K562 (cell line): ENCODE data around the gene MEF2C. TPM values are rescaled to one million over a fixed set of nuclear protein-coding genes. Genes with fewer than 3 reads are reported as not detected.

Source experiments
- ATAC-seq: fragments of 200-7000 bp; cut with Tn5 transposase; 3 replicates; pipeline ENCODE4 v1.9.1; 2020; ENCODE audit warnings: moderate library complexity
- BruUV-seq: library from RNA; stranded (reverse); fragments of 400-500 nt; replicated peaks from 2 replicates; lab custom pipeline; 2021; lab: Mats Ljungman, UMichigan
- CTCF ChIA-PET: fragments of 300-600 bp; formaldehyde crosslinking; extraction: SDS; loops from one replicate; lab custom pipeline; 2021; ENCODE audit warnings: low intra/inter-chr PET ratio; lab: Yijun Ruan, JAX
- POLR2A ChIA-PET: fragments of 300-600, 350-650 bp; sonication (Branson Sonifier 250); formaldehyde crosslinking; extraction: SDS; loops from one replicate; lab custom pipeline; 2021; ENCODE audit warnings: antibody characterized with exemption, inconsistent platforms; lab: Yijun Ruan, JAX
- DNase-seq, 4 experiments: peaks; one replicate each; pipeline versions ENCODE4 v3.0.0 to v3.0.0-alpha.2; 2011 to 2018; ENCODE audit warnings: low spot score in 3 of 4, mixed read lengths in 3 of 4; ENCODE audit errors: extremely low read depth in 1 of 4
- FAIRE-seq: peaks from 2 replicates; lab custom pipeline; 2011; peaks lifted over from hg19 to GRCh38; lab: Jason Lieb, UNC
- H2AFZ ChIP-seq: 2 replicates; pipeline ENCODE4 v1.6.0; 2011; ENCODE audit warnings: low read depth, low read length, control low read depth, inconsistent platforms
- H3K27ac ChIP-seq: fragments of 200-600 bp; 3 replicates; pipeline ENCODE4 v1.8.0; 2011; ENCODE audit warnings: low read depth, mild to moderate bottlenecking, control low read depth, inconsistent platforms, low read length, moderate library complexity, mixed read lengths; ENCODE audit errors: extremely low read depth
- H3K27me3 ChIP-seq, 2 experiments: fragments of 300-600 bp in 1 of 2; 2 replicates in 1 of 2; 3 replicates in 1 of 2; pipeline versions ENCODE4 v1.6.0 to v1.8.0; 2011; ENCODE audit warnings: inconsistent platforms in 2 of 2, low read length in 2 of 2, mild to moderate bottlenecking in 1 of 2, mixed read lengths in 1 of 2, moderate library complexity in 1 of 2; ENCODE audit not compliant: control insufficient read depth in 2 of 2, insufficient read depth in 2 of 2
- H3K36me3 ChIP-seq: fragments of 300-600 bp; 3 replicates; pipeline ENCODE4 v1.8.0; 2011; ENCODE audit warnings: mild to moderate bottlenecking, low read length, inconsistent platforms; ENCODE audit not compliant: control insufficient read depth, insufficient read depth
- H3K4me1 ChIP-seq, 2 experiments: fragments of 200-600 bp in 1 of 2; replicated peaks in 1 of 2; 2 replicates in 1 of 2; 3 replicates in 1 of 2; pipeline versions ENCODE4 v1.5.1 to v1.8.0; 2011; ENCODE audit warnings: inconsistent platforms in 2 of 2, low read length in 2 of 2, mild to moderate bottlenecking in 1 of 2, mixed read lengths in 1 of 2, moderate library complexity in 1 of 2; ENCODE audit not compliant: control insufficient read depth in 2 of 2, insufficient read depth in 2 of 2
- H3K4me2 ChIP-seq: 2 replicates; pipeline ENCODE4 v1.6.1; 2011; ENCODE audit warnings: low read length, control low read depth, inconsistent platforms, mixed read lengths; ENCODE audit not compliant: insufficient read depth
- H3K4me3 ChIP-seq: fragments of 200-600 bp; sonication (generic), shearing (Covaris generic); 2 replicates; pipeline ENCODE4 v1.5.1; 2016; ENCODE audit warnings: control low read depth, inconsistent platforms
- H3K79me2 ChIP-seq: fragments of 200-600 bp; 3 replicates; pipeline ENCODE4 v1.8.0; 2011; ENCODE audit warnings: low read length, inconsistent platforms; ENCODE audit not compliant: control insufficient read depth, insufficient read depth
- H3K9ac ChIP-seq, 2 experiments: 2 replicates each; pipeline versions ENCODE4 v1.6.0 to v1.6.1; 2011; ENCODE audit warnings: low read depth in 2 of 2, low read length in 2 of 2, control low read depth in 1 of 2, inconsistent platforms in 1 of 2, mild to moderate bottlenecking in 1 of 2, mixed read lengths in 1 of 2; ENCODE audit not compliant: insufficient read depth in 1 of 2
- H3K9me1 ChIP-seq: one replicate; pipeline ENCODE4 v1.6.0; 2011; ENCODE audit warnings: inconsistent platforms, mild to moderate bottlenecking, low read length, moderate library complexity; ENCODE audit not compliant: control insufficient read depth, insufficient read depth
- H3K9me3 ChIP-seq: replicated peaks from 2 replicates; pipeline ENCODE4 v1.5.1; 2011; ENCODE audit warnings: low read depth, low read length, inconsistent platforms; ENCODE audit not compliant: control insufficient read depth, insufficient read depth
- H4K20me1 ChIP-seq: replicated peaks from 2 replicates; pipeline ENCODE4 v1.6.1; 2011; ENCODE audit warnings: low read length, inconsistent platforms, mixed read lengths; ENCODE audit not compliant: control insufficient read depth, insufficient read depth
- RCOR1 ChIP-seq, 2 experiments: IDR thresholded peaks; 2 replicates each; pipeline ENCODE4 v1.6.1; 2012; ENCODE audit warnings: low read depth in 2 of 2, low read length in 2 of 2, borderline replicate concordance in 1 of 2, improper control_type of control experiment in 1 of 2
- ZNF584 ChIP-seq: fragments of 200-800 bp; sonication (Bioruptor generic); IDR thresholded peaks from 2 replicates; pipeline ENCODE4 v1.6.1; 2016; ENCODE audit warnings: low read depth, mild to moderate bottlenecking, missing genetic modification characterization, missing compliant biosample characterization
- WGBS: fragments of 100-300 bp; shearing (Covaris generic); methylation state at CpG from one replicate; pipeline ENCODE4 v1.1.6; 2016; ENCODE audit warnings: low coverage, mixed read lengths; ENCODE audit not compliant: insufficient coverage; ENCODE audit errors: missing lambda C conversion rate; 5-methylcytosine and 5-hydroxymethylcytosine counted together
- in situ Hi-C: fragments of 300-500 bp; cut with MboI; formaldehyde crosslinking; loops from 4 replicates; pipeline ENCODE4 v1.15.0; 2018; ENCODE audit warnings: inconsistent platforms, mixed read lengths
- intact Hi-C: fragments of 100-400 bp; cut with micrococcal nuclease; formaldehyde crosslinking; loops from 2 replicates; pipeline ENCODE4 v1.14.2; 2022
- polyA plus RNA-seq, 8 experiments: library from polyadenylated mRNA; depleted of rRNA in 4 of 8; stranded (reverse) in 5 of 8; unstranded in 3 of 8; fragments of >200 nt; fragmentation: Nextera tagmentation in 2 of 8; fragmentation: Illumina TruSeq in 1 of 8; extraction: Ambion mirVana in 2 of 8; extraction: Trizol in 1 of 8; gene quantifications; 2 replicates each; pipeline versions ENCODE4 v1.2.1 to v1.2.3, GENCODE V29; 2011 to 2014; ENCODE audit warnings: inconsistent platforms in 1 of 8, missing spikeins in 1 of 8
- total RNA-seq, 7 experiments: library from RNA; depleted of rRNA in 6 of 7; stranded (reverse); fragments of >200 nt in 6 of 7; fragmentation: Illumina TruSeq in 2 of 7; extraction: Trizol in 2 of 7; gene quantifications; 2 replicates each; pipeline versions ENCODE4 v1.2.1 to v1.2.3, GENCODE V29; 2011 to 2021; ENCODE audit warnings: low replicate concordance in 1 of 7
- TF ChIP-seq, protein P1 (sequence below), 2 experiments: IDR thresholded peaks; 2 replicates each; pipeline ENCODE4 v1.6.1; 2011; ENCODE audit warnings: borderline replicate concordance in 1 of 2, control low read depth in 1 of 2, low read depth in 1 of 2, low read length in 1 of 2, mild to moderate bottlenecking in 1 of 2, mixed read lengths in 1 of 2, moderate library complexity in 1 of 2; ENCODE audit not compliant: insufficient read depth in 1 of 2, insufficient read length in 1 of 2, poor library complexity in 1 of 2, severe bottlenecking in 1 of 2; ENCODE audit errors: extremely low read depth in 1 of 2
- TF ChIP-seq, protein P2 (sequence below), 3 experiments: IDR thresholded peaks in 2 of 3; conservative IDR thresholded peaks in 1 of 3; 2 replicates each; pipeline ENCODE4 v1.5.1; 2011 to 2012; ENCODE audit warnings: low read length in 3 of 3, mild to moderate bottlenecking in 3 of 3, control low read depth in 2 of 3, improper control_type of control experiment in 1 of 3, inconsistent platforms in 1 of 3, low read depth in 1 of 3, mixed read lengths in 1 of 3, moderate library complexity in 1 of 3; ENCODE audit not compliant: insufficient read depth in 2 of 3
- TF ChIP-seq, protein P3 (sequence below): sonication (generic); formaldehyde crosslinking; IDR thresholded peaks from 2 replicates; pipeline ENCODE4 v1.8.1; 2023; ENCODE audit warnings: mild to moderate bottlenecking, missing genetic modification reagents

MEF2C gene
- total and polyA plus RNA-seq, 9 of the 15 experiments (the other 6 are each of a cell fraction or from before 2014, with no cell fraction given), result 25.1 to 67.8 (median 58.3) TPM

DNA sequence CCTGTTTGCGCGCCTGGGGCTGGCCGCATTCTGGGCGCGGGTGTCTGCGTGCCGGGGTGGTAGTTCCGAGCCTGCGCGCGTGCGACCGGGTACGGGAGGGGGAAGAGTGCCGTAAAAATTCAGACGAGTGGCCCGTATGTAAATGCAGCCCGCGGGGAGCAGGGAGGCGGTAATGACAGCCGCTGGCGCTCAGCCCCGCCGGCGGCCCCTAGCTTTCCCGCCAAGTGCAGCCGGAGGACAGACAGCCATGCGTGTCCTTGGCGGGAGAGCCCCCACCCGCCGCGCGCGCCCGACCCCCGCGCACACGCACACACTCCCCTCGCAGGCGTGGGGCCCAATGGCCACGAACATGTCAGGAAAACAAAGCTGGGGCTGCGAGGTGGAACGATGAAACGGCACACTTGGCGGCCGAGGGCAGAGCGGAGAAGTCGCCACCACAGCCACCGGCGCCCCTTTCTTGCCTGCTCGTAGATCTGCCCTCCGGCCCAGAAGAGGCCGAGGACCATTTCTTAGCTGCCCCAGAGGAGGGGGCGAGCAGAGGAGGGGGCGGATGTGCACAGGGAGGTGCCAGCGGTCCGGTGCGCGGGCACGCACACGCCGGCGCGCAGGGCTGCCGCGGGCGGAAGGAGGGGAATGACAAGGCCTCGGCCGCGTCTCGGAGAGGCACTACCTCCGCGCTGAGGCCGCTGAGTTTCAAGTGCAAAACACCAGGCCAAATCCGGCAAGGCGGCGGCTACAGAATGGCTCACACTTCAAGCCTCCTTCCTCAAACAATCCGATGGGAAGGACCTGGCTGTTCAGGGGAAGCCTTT lies 208.4 kb downstream of the MEF2C start:
- intact Hi-C loops, result no loop called here
- WGBS, result 51% methylated on average over 55 of the region's 78 CpGs
- ChIA-PET CTCF (interaction anchor here (1.0 kb wide), 1 partner anchor 894 kb away, joined by 3 read pairs; no protein-coding TSS in a partner anchor), POLR2A (no interaction called here)
- no TSS peak for BruUV-seq
- Histone ChIP-seq H3K79me2 (no peaks in the 10 kb centered on the region), H3K4me3 (no peak overlapping the region), H3K4me2 (no peak overlapping the region), H3K9ac (no peak overlapping the region), H3K27me3 (peaks cover 18 to 33% of the 10 kb centered on the region in 2 experiments; a peak in 4 of 5 replicates), H3K9me3 (no peaks in the 10 kb centered on the region), H3K36me3 (no peaks in the 10 kb centered on the region), H3K9me1 (no peaks in the 10 kb centered on the region), H2AFZ (no peak overlapping the region), H3K4me1 (peaks cover 0 to 14% of the 10 kb centered on the region in 2 experiments; a peak in 2 of 5 replicates), H4K20me1 (no peaks in the 10 kb centered on the region)
- DNase-seq, result no peak
- no peak for ATAC-seq
- no peak for FAIRE-seq
- in situ Hi-C loops, result loop anchor here (10.0 kb wide), 1 partner anchor 530 kb away; no protein-coding TSS in a partner anchor
- TF ChIP-seq ZNF584 (no peak), RCOR1 (IDR thresholded peaks at IDR 0.05; ENCODE audit: borderline replicate concordance in 1 of 2, low read depth in 2 of 2, low read length in 2 of 2) (no peak)
- TF ChIP-seq, protein P1, sequence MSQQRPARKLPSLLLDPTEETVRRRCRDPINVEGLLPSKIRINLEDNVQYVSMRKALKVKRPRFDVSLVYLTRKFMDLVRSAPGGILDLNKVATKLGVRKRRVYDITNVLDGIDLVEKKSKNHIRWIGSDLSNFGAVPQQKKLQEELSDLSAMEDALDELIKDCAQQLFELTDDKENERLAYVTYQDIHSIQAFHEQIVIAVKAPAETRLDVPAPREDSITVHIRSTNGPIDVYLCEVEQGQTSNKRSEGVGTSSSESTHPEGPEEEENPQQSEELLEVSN (IDR thresholded peaks at IDR 0.05; ENCODE audit: borderline replicate concordance in 1 of 2, extremely low read depth in 1 of 2, insufficient read depth in 1 of 2, insufficient read length in 1 of 2, low read depth in 1 of 2, low read length in 1 of 2, poor library complexity in 1 of 2, severe bottlenecking in 1 of 2), result peak in 1 of 2 experiments; percentile 13
- TF ChIP-seq, protein P2, sequence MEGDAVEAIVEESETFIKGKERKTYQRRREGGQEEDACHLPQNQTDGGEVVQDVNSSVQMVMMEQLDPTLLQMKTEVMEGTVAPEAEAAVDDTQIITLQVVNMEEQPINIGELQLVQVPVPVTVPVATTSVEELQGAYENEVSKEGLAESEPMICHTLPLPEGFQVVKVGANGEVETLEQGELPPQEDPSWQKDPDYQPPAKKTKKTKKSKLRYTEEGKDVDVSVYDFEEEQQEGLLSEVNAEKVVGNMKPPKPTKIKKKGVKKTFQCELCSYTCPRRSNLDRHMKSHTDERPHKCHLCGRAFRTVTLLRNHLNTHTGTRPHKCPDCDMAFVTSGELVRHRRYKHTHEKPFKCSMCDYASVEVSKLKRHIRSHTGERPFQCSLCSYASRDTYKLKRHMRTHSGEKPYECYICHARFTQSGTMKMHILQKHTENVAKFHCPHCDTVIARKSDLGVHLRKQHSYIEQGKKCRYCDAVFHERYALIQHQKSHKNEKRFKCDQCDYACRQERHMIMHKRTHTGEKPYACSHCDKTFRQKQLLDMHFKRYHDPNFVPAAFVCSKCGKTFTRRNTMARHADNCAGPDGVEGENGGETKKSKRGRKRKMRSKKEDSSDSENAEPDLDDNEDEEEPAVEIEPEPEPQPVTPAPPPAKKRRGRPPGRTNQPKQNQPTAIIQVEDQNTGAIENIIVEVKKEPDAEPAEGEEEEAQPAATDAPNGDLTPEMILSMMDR (IDR thresholded peaks at IDR 0.05 in 2 of 3, conservative IDR thresholded peaks at IDR 0.05 in 1 of 3; ENCODE audit: insufficient read depth in 2 of 3, low read depth in 1 of 3, low read length in 3 of 3), result no peak
- TF ChIP-seq, protein P3, sequence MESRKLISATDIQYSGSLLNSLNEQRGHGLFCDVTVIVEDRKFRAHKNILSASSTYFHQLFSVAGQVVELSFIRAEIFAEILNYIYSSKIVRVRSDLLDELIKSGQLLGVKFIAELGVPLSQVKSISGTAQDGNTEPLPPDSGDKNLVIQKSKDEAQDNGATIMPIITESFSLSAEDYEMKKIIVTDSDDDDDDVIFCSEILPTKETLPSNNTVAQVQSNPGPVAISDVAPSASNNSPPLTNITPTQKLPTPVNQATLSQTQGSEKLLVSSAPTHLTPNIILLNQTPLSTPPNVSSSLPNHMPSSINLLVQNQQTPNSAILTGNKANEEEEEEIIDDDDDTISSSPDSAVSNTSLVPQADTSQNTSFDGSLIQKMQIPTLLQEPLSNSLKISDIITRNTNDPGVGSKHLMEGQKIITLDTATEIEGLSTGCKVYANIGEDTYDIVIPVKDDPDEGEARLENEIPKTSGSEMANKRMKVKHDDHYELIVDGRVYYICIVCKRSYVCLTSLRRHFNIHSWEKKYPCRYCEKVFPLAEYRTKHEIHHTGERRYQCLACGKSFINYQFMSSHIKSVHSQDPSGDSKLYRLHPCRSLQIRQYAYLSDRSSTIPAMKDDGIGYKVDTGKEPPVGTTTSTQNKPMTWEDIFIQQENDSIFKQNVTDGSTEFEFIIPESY (CRISPR knock-in tag), result 0 out of 2 replicates have a peak, but pooled peaks have one; percentile 18
- TF ChIP-seq, all 486 proteins: peak for 2
- no peak overlapping the region for H3K27ac ChIP-seq
